BJ (cell line): ENCODE results near the gene GOLM1. TPM values are rescaled to one million over a fixed set of nuclear protein-coding genes. Genes with fewer than 3 reads are reported as not detected.

Experiments
- CTCF ChIA-PET: fragments of 350-600 bp; formaldehyde crosslinking; extraction: SDS; loops from one replicate; lab custom pipeline; 2021; ENCODE audit warnings: antibody characterized with exemption, inconsistent platforms; lab: Yijun Ruan, JAX
- POLR2A ChIA-PET: fragments of 300-600 bp; sonication (Branson Sonifier 250); formaldehyde crosslinking; extraction: SDS; loops from one replicate; lab custom pipeline; 2021; ENCODE audit warnings: antibody characterized with exemption; lab: Charles Lee
- DNase-seq: peaks from one replicate; pipeline ENCODE4 v3.0.0-alpha.2; 2011; ENCODE audit warnings: low read depth
- H3K27me3 ChIP-seq: 2 replicates; pipeline ENCODE4 v1.6.0; 2011; ENCODE audit warnings: low read length; ENCODE audit not compliant: control insufficient read depth, insufficient read depth
- H3K36me3 ChIP-seq: 2 replicates; pipeline ENCODE4 v1.5.1; 2011; ENCODE audit warnings: low read length; ENCODE audit not compliant: control insufficient read depth, insufficient read depth
- H3K4me3 ChIP-seq: 2 replicates; pipeline ENCODE4 v1.5.1; 2011; ENCODE audit warnings: low read depth, mild to moderate bottlenecking, control low read depth, low read length
- polyA plus RNA-seq: library from polyadenylated mRNA; depleted of rRNA; stranded (reverse); fragments of >200 nt; gene quantifications from 2 replicates; pipeline ENCODE4 v1.2.3, GENCODE V29; 2011
- TF ChIP-seq, protein P1 (sequence below): IDR thresholded peaks from 2 replicates; pipeline ENCODE4 v1.5.1; 2011; ENCODE audit warnings: low read depth, mild to moderate bottlenecking, control low read depth, inconsistent platforms, low read length, moderate library complexity; ENCODE audit not compliant: insufficient read depth

Gene GOLM1
- polyA plus RNA-seq, 1 experiment: 34.7 TPM

GRCh38 chr9:86073839-86074238 lies 25.5 kb downstream of the GOLM1 start:
- no peak for DNase-seq
- POLR2A ChIA-PET: no interaction called here
- Histone ChIP-seq H3K36me3 (0 out of 2 replicates have a peak, but pooled peaks cover 1% of the 10 kb centered on the region), H3K4me3 (no peak overlapping the region), H3K27me3 (no peaks in the 10 kb centered on the region)
- CTCF ChIA-PET: interaction anchor here (1.1 kb wide), 1 partner anchor 11 kb away, joined by 3 read pairs; no protein-coding TSS in a partner anchor
- TF ChIP-seq, protein P1, sequence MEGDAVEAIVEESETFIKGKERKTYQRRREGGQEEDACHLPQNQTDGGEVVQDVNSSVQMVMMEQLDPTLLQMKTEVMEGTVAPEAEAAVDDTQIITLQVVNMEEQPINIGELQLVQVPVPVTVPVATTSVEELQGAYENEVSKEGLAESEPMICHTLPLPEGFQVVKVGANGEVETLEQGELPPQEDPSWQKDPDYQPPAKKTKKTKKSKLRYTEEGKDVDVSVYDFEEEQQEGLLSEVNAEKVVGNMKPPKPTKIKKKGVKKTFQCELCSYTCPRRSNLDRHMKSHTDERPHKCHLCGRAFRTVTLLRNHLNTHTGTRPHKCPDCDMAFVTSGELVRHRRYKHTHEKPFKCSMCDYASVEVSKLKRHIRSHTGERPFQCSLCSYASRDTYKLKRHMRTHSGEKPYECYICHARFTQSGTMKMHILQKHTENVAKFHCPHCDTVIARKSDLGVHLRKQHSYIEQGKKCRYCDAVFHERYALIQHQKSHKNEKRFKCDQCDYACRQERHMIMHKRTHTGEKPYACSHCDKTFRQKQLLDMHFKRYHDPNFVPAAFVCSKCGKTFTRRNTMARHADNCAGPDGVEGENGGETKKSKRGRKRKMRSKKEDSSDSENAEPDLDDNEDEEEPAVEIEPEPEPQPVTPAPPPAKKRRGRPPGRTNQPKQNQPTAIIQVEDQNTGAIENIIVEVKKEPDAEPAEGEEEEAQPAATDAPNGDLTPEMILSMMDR: no peak

DNA sequence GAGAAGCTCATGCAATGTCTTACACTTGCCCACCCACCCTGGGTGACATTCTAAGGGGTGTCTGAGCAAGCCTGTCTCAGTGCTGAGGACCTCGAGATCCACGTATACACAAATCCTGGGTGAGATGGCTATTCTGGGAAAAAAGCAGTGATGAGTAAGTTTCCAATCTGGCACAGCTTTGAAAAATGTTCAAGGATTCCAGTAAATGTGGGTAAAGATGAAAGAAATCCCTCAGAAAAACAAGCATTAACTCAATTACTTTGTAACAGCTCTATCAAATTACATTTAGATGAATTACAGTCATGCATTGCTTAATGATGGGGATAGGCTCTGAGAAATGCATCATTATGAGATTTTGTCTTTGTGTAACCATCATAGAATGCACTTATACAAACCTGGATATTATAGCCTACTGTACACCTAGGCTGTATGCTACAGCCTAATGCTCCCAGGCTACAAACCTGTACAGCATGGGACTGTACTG lies 26.9 kb downstream of the GOLM1 start:
- H3K36me3 ChIP-seq: no peaks in the 10 kb centered on the region
- H3K27me3 ChIP-seq: no peaks in the 10 kb centered on the region
- DNase-seq: no peak
- H3K4me3 ChIP-seq: no peak overlapping the region
- TF ChIP-seq, protein P1: no peak
- POLR2A ChIA-PET: interaction anchor here (0.5 kb wide), 1 partner anchor 13 kb away, joined by 9 read pairs; no protein-coding TSS in a partner anchor
- CTCF ChIA-PET: interaction anchor here (0.6 to 1.6 kb wide), 3 partner anchors 9 to 27 kb away, joined by 3 read pairs; partner anchors contain the start of gene GOLM1

GRCh38 chr9:86069206-86069869 lies 30.0 kb downstream of the GOLM1 start:
- POLR2A ChIA-PET: no interaction called here
- no peaks in the 10 kb centered on the region for H3K27me3 ChIP-seq
- CTCF ChIA-PET: no interaction called here
- no peak for DNase-seq
- TF ChIP-seq, protein P1: no peak
- H3K4me3 ChIP-seq: no peak overlapping the region
- no peaks in the 10 kb centered on the region for H3K36me3 ChIP-seq

DNA sequence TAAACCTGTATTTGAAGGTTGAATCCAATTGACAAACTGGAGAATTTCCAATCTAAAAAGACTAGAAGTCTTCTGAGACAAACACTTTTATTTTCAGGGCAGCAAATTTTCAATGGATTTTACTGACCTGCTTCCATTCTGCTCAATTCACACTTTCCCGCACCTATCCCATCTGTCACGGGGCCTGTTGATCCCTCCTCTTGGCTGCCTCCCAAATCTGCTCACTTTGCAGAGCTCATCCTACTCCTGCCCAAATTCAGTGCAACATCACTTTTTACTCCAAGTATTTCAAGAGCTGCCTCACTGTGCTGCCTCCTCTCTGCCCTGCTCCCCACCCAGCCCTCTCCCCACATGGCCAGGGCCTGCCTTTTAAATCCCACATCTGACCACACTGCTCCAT lies 35.1 kb downstream of the GOLM1 start:
- TF ChIP-seq, protein P1: no peak
- H3K36me3 ChIP-seq: no peaks in the 10 kb centered on the region
- H3K4me3 ChIP-seq: no peak overlapping the region
- no peak for DNase-seq
- ChIA-PET CTCF (no interaction called here), POLR2A (no interaction called here)
- H3K27me3 ChIP-seq: no peaks in the 10 kb centered on the region

DNA sequence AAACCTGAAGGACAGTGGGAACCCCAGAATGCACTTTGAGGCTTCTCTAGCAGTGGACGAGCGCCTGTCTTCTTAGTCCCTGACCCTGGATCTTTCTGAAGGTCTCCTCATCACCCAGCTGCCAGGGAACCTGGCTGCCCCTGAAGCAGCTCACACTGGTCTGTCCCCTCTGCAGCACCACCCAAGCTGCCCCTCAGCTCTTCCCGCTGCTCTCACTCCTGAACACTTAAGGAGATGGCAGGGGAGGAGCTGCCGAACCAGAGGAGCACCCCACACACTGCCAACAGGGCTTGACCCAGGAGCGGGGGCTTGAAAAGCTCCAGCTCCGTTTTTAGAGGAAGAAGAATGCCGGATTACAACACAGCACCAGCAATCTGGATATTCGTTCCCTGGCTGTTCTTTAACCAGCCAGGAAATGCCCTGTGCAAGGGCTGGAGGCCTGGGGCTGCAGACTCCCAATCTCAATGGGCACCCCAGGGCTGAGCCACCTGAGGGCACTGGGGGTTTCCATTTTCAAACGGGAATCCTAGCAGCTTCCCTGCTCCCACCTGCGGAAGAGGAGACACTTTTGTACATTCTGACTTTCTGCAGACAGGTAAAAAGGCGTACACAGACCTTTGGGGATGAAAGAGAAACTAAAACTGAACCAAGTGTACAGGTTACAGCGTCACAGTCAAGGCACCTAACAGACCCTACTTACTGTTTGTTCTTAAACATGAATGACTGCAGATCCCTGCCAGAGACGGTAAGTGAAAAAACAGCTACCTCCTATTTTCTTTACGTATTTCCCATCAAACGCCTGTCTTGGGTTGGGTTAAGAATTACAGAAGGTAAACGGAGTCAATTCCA lies 36.3 kb downstream of the GOLM1 start:
- CTCF ChIA-PET: interaction anchor here (0.6 kb wide), 1 partner anchor 11 kb away, joined by 3 read pairs; no protein-coding TSS in a partner anchor
- no peak for DNase-seq
- Histone ChIP-seq H3K4me3 (no peak overlapping the region), H3K27me3 (no peaks in the 10 kb centered on the region), H3K36me3 (no peaks in the 10 kb centered on the region)
- POLR2A ChIA-PET: no interaction called here
- TF ChIP-seq, protein P1: no peak
